Mesenchymal stem cell (in vitro differentiated cells and primary cell): Measurements from ENCODE around the gene TMCO4.

Source experiments
- DNase-seq: peaks from one replicate; pipeline ENCODE4 v3.0.0-alpha.2; 2013
- H2AFZ ChIP-seq: one replicate; pipeline ENCODE4 v1.6.1; 2013; ENCODE audit warnings: low read depth, mild to moderate bottlenecking, control low read depth, inconsistent platforms, low read length, moderate library complexity
- H2AK5ac ChIP-seq: 2 replicates; pipeline ENCODE4 v1.6.1; 2013; ENCODE audit warnings: low read length, moderate library complexity, mild to moderate bottlenecking, inconsistent platforms; ENCODE audit not compliant: severe bottlenecking
- H2BK120ac ChIP-seq: one replicate; pipeline ENCODE4 v1.6.1; 2013; ENCODE audit warnings: low read depth, mild to moderate bottlenecking, inconsistent platforms, low read length, moderate library complexity
- H2BK12ac ChIP-seq, 2 experiments: one replicate each; pipeline ENCODE4 v1.6.1; 2013; ENCODE audit warnings: inconsistent platforms in 2 of 2, low read length in 2 of 2, mild to moderate bottlenecking in 2 of 2, moderate library complexity in 2 of 2, control low read depth in 1 of 2
- H2BK15ac ChIP-seq: one replicate; pipeline ENCODE4 v1.6.1; 2013; ENCODE audit warnings: mild to moderate bottlenecking, low read depth, inconsistent platforms; ENCODE audit not compliant: poor library complexity, severe bottlenecking
- H2BK5ac ChIP-seq: 2 replicates; pipeline ENCODE4 v1.6.1; 2013; ENCODE audit warnings: low read depth, mild to moderate bottlenecking, low read length, control low read depth, inconsistent platforms; ENCODE audit not compliant: poor library complexity, severe bottlenecking
- H3K14ac ChIP-seq, 2 experiments: one replicate each; pipeline ENCODE4 v1.6.1; 2013; ENCODE audit warnings: inconsistent platforms in 2 of 2, low read length in 2 of 2, control low read depth in 1 of 2, mild to moderate bottlenecking in 1 of 2, moderate library complexity in 1 of 2
- H3K18ac ChIP-seq, 2 experiments: one replicate each; pipeline ENCODE4 v1.6.1; 2013; ENCODE audit warnings: inconsistent platforms in 2 of 2, low read length in 2 of 2, control low read depth in 1 of 2, low read depth in 1 of 2, mild to moderate bottlenecking in 1 of 2
- H3K23ac ChIP-seq, 2 experiments: one replicate each; pipeline ENCODE4 v1.6.1; 2013; ENCODE audit warnings: inconsistent platforms in 2 of 2, low read length in 2 of 2, mild to moderate bottlenecking in 2 of 2, moderate library complexity in 2 of 2, control low read depth in 1 of 2
- H3K27ac ChIP-seq: 2 replicates; pipeline ENCODE4 v1.5.1; 2013; ENCODE audit warnings: mild to moderate bottlenecking, moderate library complexity, low read length, control low read depth, inconsistent platforms; ENCODE audit not compliant: poor library complexity, severe bottlenecking
- H3K27me3 ChIP-seq, 2 experiments: 2 replicates each; pipeline versions ENCODE4 v1.6.1 to v1.7.0; 2013; ENCODE audit warnings: low read length in 2 of 2, mild to moderate bottlenecking in 2 of 2, moderate library complexity in 2 of 2, control low read depth in 1 of 2, inconsistent platforms in 1 of 2; ENCODE audit not compliant: control insufficient read depth in 1 of 2, insufficient read depth in 1 of 2
- H3K36me3 ChIP-seq, 2 experiments: 2 replicates each; pipeline versions ENCODE4 v1.6.1 to v1.7.0; 2013; ENCODE audit warnings: low read length in 2 of 2, control low read depth in 1 of 2, inconsistent platforms in 1 of 2, low read depth in 1 of 2, mild to moderate bottlenecking in 1 of 2; ENCODE audit not compliant: insufficient read depth in 2 of 2, control insufficient read depth in 1 of 2
- H3K4ac ChIP-seq, 2 experiments: one replicate each; pipeline ENCODE4 v1.6.1; 2013; ENCODE audit warnings: inconsistent platforms in 2 of 2, low read length in 2 of 2, mild to moderate bottlenecking in 2 of 2, moderate library complexity in 2 of 2, control low read depth in 1 of 2, low read depth in 1 of 2
- H3K4me1 ChIP-seq: 2 replicates; pipeline ENCODE4 v1.6.1; 2013; ENCODE audit warnings: low read depth, low read length, control low read depth; ENCODE audit not compliant: control insufficient read depth, insufficient read depth
- H3K4me2 ChIP-seq: 2 replicates; pipeline ENCODE4 v1.6.1; 2013; ENCODE audit warnings: low read length, mild to moderate bottlenecking, inconsistent platforms; ENCODE audit not compliant: poor library complexity, severe bottlenecking
- H3K4me3 ChIP-seq, 2 experiments: 2 replicates each; pipeline versions ENCODE4 v1.5.1 to v1.7.0; 2013; ENCODE audit warnings: low read length in 2 of 2, mild to moderate bottlenecking in 2 of 2, control low read depth in 1 of 2, low read depth in 1 of 2; ENCODE audit not compliant: insufficient read depth in 1 of 2
- H3K79me1 ChIP-seq: replicated peaks from 2 replicates; pipeline ENCODE4 v1.6.1; 2013; ENCODE audit warnings: mild to moderate bottlenecking, control low read depth, low read length, inconsistent platforms; ENCODE audit not compliant: poor library complexity, severe bottlenecking
- H3K9ac ChIP-seq: 2 replicates; pipeline ENCODE4 v1.7.0; 2013; ENCODE audit warnings: mild to moderate bottlenecking, low read length, moderate library complexity
- H3K9me3 ChIP-seq: 2 replicates; pipeline ENCODE4 v1.7.0; 2013; ENCODE audit warnings: mild to moderate bottlenecking, low read length; ENCODE audit not compliant: control insufficient read depth
- H4K8ac ChIP-seq: one replicate; pipeline ENCODE4 v1.6.1; 2013; ENCODE audit warnings: inconsistent platforms, mild to moderate bottlenecking, low read length, moderate library complexity
- H4K91ac ChIP-seq: one replicate; pipeline ENCODE4 v1.6.1; 2013; ENCODE audit warnings: mild to moderate bottlenecking, low read length, inconsistent platforms
- WGBS: methylation state at CpG from one replicate; pipeline ENCODE4 v1.1.7; 2013; ENCODE audit warnings: mixed read lengths; 5-methylcytosine and 5-hydroxymethylcytosine counted together

The TMCO4 gene

GRCh38 chr1:19814244-19814661 is 14.5 kb upstream of the TMCO4 start:
- Histone ChIP-seq H3K4me1 (peaks cover 12% of the 10 kb centered on the region), H2AK5ac (no peak overlapping the region), H3K14ac (no peak overlapping the region), H2BK120ac (no peak overlapping the region), H3K9ac (no peak overlapping the region), H3K23ac (no peak overlapping the region), H4K8ac (no peak overlapping the region), H3K4me3 (no peak overlapping the region), H3K27ac (no peak overlapping the region), H3K9me3 (peaks cover under 1% of the 10 kb centered on the region), H3K79me1 (no peaks in the 10 kb centered on the region), H2BK5ac (no peak overlapping the region), H3K4ac (no peak overlapping the region), H3K36me3 (no peaks in the 10 kb centered on the region), H3K18ac (no peak overlapping the region), H2AFZ (no peak overlapping the region), H4K91ac (no peak overlapping the region), H2BK12ac (no peak overlapping the region), H3K4me2 (no peak overlapping the region), H2BK15ac (no peak overlapping the region), H3K27me3 (no peaks in the 10 kb centered on the region)
- 91% methylated on average over 15 of the region's 15 CpGs for WGBS
- no peak for DNase-seq

GRCh38 chr1:19813643-19813960 is 13.9 kb upstream of the TMCO4 start:
- Histone ChIP-seq H2AFZ (no peak overlapping the region), H3K9me3 (peaks cover 3% of the 10 kb centered on the region), H2BK15ac (no peak overlapping the region), H3K4me2 (no peak overlapping the region), H3K79me1 (no peaks in the 10 kb centered on the region), H3K9ac (no peak overlapping the region), H3K4ac (no peak overlapping the region), H2BK5ac (no peak overlapping the region), H4K91ac (no peak overlapping the region), H3K27ac (no peak overlapping the region), H3K4me3 (no peak overlapping the region), H3K36me3 (no peaks in the 10 kb centered on the region), H3K14ac (no peak overlapping the region), H3K27me3 (no peaks in the 10 kb centered on the region), H2BK120ac (no peak overlapping the region), H2AK5ac (no peak overlapping the region), H3K18ac (no peak overlapping the region), H3K4me1 (peaks cover 12% of the 10 kb centered on the region), H2BK12ac (no peak overlapping the region), H3K23ac (no peak overlapping the region), H4K8ac (no peak overlapping the region)
- DNase-seq = no peak
- 75% methylated on average over 1 of the region's 4 CpGs for WGBS

GRCh38 chr1:19812875-19813642 is 13.3 kb upstream of the TMCO4 start:
- H3K9me3 ChIP-seq = peaks cover 3% of the 10 kb centered on the region
- H3K79me1 ChIP-seq = no peaks in the 10 kb centered on the region
- H3K4me1 ChIP-seq = peaks cover 14% of the 10 kb centered on the region
- no peak overlapping the region for H3K14ac ChIP-seq
- no peak overlapping the region for H2BK12ac ChIP-seq
- H4K8ac ChIP-seq = no peak overlapping the region
- no peak overlapping the region for H3K23ac ChIP-seq
- no peaks in the 10 kb centered on the region for H3K36me3 ChIP-seq
- H2BK5ac ChIP-seq = no peak overlapping the region
- H4K91ac ChIP-seq = no peak overlapping the region
- H3K4me3 ChIP-seq = no peak overlapping the region
- no peak overlapping the region for H2BK120ac ChIP-seq
- no peaks in the 10 kb centered on the region for H3K27me3 ChIP-seq
- no peak overlapping the region for H2AK5ac ChIP-seq
- H2BK15ac ChIP-seq = no peak overlapping the region
- DNase-seq = no peak
- H3K4me2 ChIP-seq = no peak overlapping the region
- no peak overlapping the region for H3K4ac ChIP-seq
- no peak overlapping the region for H3K27ac ChIP-seq
- H2AFZ ChIP-seq = no peak overlapping the region
- 75% methylated on average over 14 of the region's 15 CpGs for WGBS
- no peak overlapping the region for H3K9ac ChIP-seq
- no peak overlapping the region for H3K18ac ChIP-seq

- no peak overlapping the region for H2AFZ ChIP-seq
- H3K4me2 ChIP-seq = no peak overlapping the region
Measured at GRCh38 chr1:19811206-19811851, 11.6 kb upstream of the TMCO4 start.

More at GRCh38 chr1:19811206-19811851, 11.6 kb upstream of the TMCO4 start:
- Histone ChIP-seq H4K91ac (no peak overlapping the region), H3K23ac (no peak overlapping the region), H3K9me3 (peaks cover 3% of the 10 kb centered on the region), H3K9ac (no peak overlapping the region), H3K27me3 (no peaks in the 10 kb centered on the region), H3K27ac (no peak overlapping the region), H2AK5ac (no peak overlapping the region), H2BK12ac (no peak overlapping the region), H4K8ac (no peak overlapping the region), H3K4me3 (no peak overlapping the region), H3K36me3 (no peaks in the 10 kb centered on the region), H3K4ac (no peak overlapping the region), H2BK5ac (peak overlapping the region; percentile 25), H3K18ac (no peak overlapping the region), H2BK120ac (peak overlapping the region; percentile 57), H2BK15ac (no peak overlapping the region), H3K4me1 (peaks cover 14% of the 10 kb centered on the region), H3K79me1 (no peaks in the 10 kb centered on the region), H3K14ac (no peak overlapping the region)
- 53% methylated on average over 5 of the region's 5 CpGs for WGBS
- DNase-seq = peak; percentile 44
